Brain pericyte (primary cell): ENCODE measurements around the gene SEC14L6.
A peak's percentile ranks its signal among the peaks of the same experiment; 100 is the strongest.

ENCODE experiments used
- DNase-seq: peaks from one replicate; pipeline ENCODE4 v3.0.0-alpha.2; 2012; ENCODE audit warnings: low read depth, low spot score

Gene SEC14L6

GRCh38 chr22:30497466-30498150 is 48.9 kb downstream of the SEC14L6 start:
- no peak for DNase-seq

GRCh38 chr22:30495041-30495784 is 51.3 kb downstream of the SEC14L6 start:
- DNase-seq = no peak

- no peak for DNase-seq
These were observed 54.4 kb downstream of the SEC14L6 start for GRCh38 chr22:30492144-30492543.

GRCh38 chr22:30491381-30491780 is 55.2 kb downstream of the SEC14L6 start:
- DNase-seq = no peak

- no peak for DNase-seq
These were observed 56.1 kb downstream of the SEC14L6 start for GRCh38 chr22:30490399-30490798.

- no peak for DNase-seq
These were observed 58.4 kb downstream of the SEC14L6 start for GRCh38 chr22:30488121-30488520.

- DNase-seq = no peak
These were observed 59.9 kb downstream of the SEC14L6 start for GRCh38 chr22:30486661-30487115.

GRCh38 chr22:30486118-30486517 is 60.4 kb downstream of the SEC14L6 start:
- DNase-seq = no peak

GRCh38 chr22:30485362-30485988 is 61.1 kb downstream of the SEC14L6 start:
- DNase-seq = peak; percentile 11

- DNase-seq = no peak
These were observed 63.4 kb downstream of the SEC14L6 start for GRCh38 chr22:30483169-30483568.

- DNase-seq = no peak
These were observed 64.8 kb downstream of the SEC14L6 start for GRCh38 chr22:30481711-30482110.

GRCh38 chr22:30479981-30480380 is 66.6 kb downstream of the SEC14L6 start:
- no peak for DNase-seq

- DNase-seq = no peak
These were observed 71.7 kb downstream of the SEC14L6 start for GRCh38 chr22:30474683-30475424.

- no peak for DNase-seq
These were observed 72.4 kb downstream of the SEC14L6 start for GRCh38 chr22:30474121-30474520.

- DNase-seq = no peak
These were observed 73.4 kb downstream of the SEC14L6 start for GRCh38 chr22:30472994-30473720.
